ENCODE measurements around the gene ERC2.

Gene ERC2

GRCh38 chr3:56055951-56056350 is 412.3 kb downstream of the ERC2 start:
- Histone ChIP-seq H3K27me3 (replicated peaks; ENCODE audit: control insufficient read depth, insufficient read depth, low read length) (peaks cover 4% of the 10 kb centered on the region), H3K4me3 (ENCODE audit: low read length) (no peak overlapping the region), H3K9me3 (ENCODE audit: control insufficient read depth, low read length) (no peaks in the 10 kb centered on the region), H3K4me1 (ENCODE audit: control insufficient read depth, insufficient read depth, low read length) (no peaks in the 10 kb centered on the region), H3K9ac (ENCODE audit: low read length) (no peak overlapping the region), H3K36me3 (ENCODE audit: control insufficient read depth, insufficient read depth, low read length, severe bottlenecking) (no peaks in the 10 kb centered on the region)
- DNase-seq (ENCODE audit: low read depth), result no peak

- Histone ChIP-seq H3K9me3 (ENCODE audit: control insufficient read depth, low read length) (no peaks in the 10 kb centered on the region), H3K4me3 (ENCODE audit: low read length) (no peak overlapping the region), H3K4me1 (ENCODE audit: control insufficient read depth, insufficient read depth, low read length) (no peaks in the 10 kb centered on the region), H3K36me3 (ENCODE audit: control insufficient read depth, insufficient read depth, low read length, severe bottlenecking) (no peaks in the 10 kb centered on the region), H3K27me3 (replicated peaks; ENCODE audit: control insufficient read depth, insufficient read depth, low read length) (peaks cover 5% of the 10 kb centered on the region), H3K9ac (ENCODE audit: low read length) (no peak overlapping the region)
- DNase-seq (ENCODE audit: low read depth), result peak; percentile 15
These were observed 412.7 kb downstream of the ERC2 start for GRCh38 chr3:56055546-56055945.

- no peak overlapping the region for H3K4me3 ChIP-seq (ENCODE audit: low read length)
- no peaks in the 10 kb centered on the region for H3K9me3 ChIP-seq (ENCODE audit: control insufficient read depth, low read length)
- H3K36me3 ChIP-seq (ENCODE audit: control insufficient read depth, insufficient read depth, low read length, severe bottlenecking), result no peaks in the 10 kb centered on the region
- no peak for DNase-seq (ENCODE audit: low read depth)
- H3K4me1 ChIP-seq (ENCODE audit: control insufficient read depth, insufficient read depth, low read length), result no peaks in the 10 kb centered on the region
- H3K27me3 ChIP-seq (replicated peaks; ENCODE audit: control insufficient read depth, insufficient read depth, low read length), result peaks cover 9% of the 10 kb centered on the region
- no peak overlapping the region for H3K9ac ChIP-seq (ENCODE audit: low read length)
These were observed 413.4 kb downstream of the ERC2 start for GRCh38 chr3:56054844-56055243.

- Histone ChIP-seq H3K4me1 (ENCODE audit: control insufficient read depth, insufficient read depth, low read length) (no peaks in the 10 kb centered on the region), H3K9me3 (ENCODE audit: control insufficient read depth, low read length) (no peaks in the 10 kb centered on the region), H3K27me3 (replicated peaks; ENCODE audit: control insufficient read depth, insufficient read depth, low read length) (peaks cover 12% of the 10 kb centered on the region), H3K4me3 (ENCODE audit: low read length) (no peak overlapping the region), H3K36me3 (ENCODE audit: control insufficient read depth, insufficient read depth, low read length, severe bottlenecking) (no peaks in the 10 kb centered on the region), H3K9ac (ENCODE audit: low read length) (no peak overlapping the region)
- DNase-seq (ENCODE audit: low read depth), result no peak
These were observed 414.5 kb downstream of the ERC2 start for GRCh38 chr3:56053727-56054126.

GRCh38 chr3:56052188-56052587 is 416.1 kb downstream of the ERC2 start:
- no peak for DNase-seq (ENCODE audit: low read depth)
- Histone ChIP-seq H3K27me3 (replicated peaks; ENCODE audit: control insufficient read depth, insufficient read depth, low read length) (peaks cover 12% of the 10 kb centered on the region), H3K36me3 (ENCODE audit: control insufficient read depth, insufficient read depth, low read length, severe bottlenecking) (no peaks in the 10 kb centered on the region), H3K4me3 (ENCODE audit: low read length) (no peak overlapping the region), H3K4me1 (ENCODE audit: control insufficient read depth, insufficient read depth, low read length) (no peaks in the 10 kb centered on the region), H3K9me3 (ENCODE audit: control insufficient read depth, low read length) (no peaks in the 10 kb centered on the region), H3K9ac (ENCODE audit: low read length) (no peak overlapping the region)

- Histone ChIP-seq H3K4me3 (ENCODE audit: low read length) (no peak overlapping the region), H3K9me3 (ENCODE audit: control insufficient read depth, low read length) (no peaks in the 10 kb centered on the region), H3K9ac (ENCODE audit: low read length) (no peak overlapping the region), H3K27me3 (replicated peaks; ENCODE audit: control insufficient read depth, insufficient read depth, low read length) (peaks cover 12% of the 10 kb centered on the region), H3K36me3 (ENCODE audit: control insufficient read depth, insufficient read depth, low read length, severe bottlenecking) (no peaks in the 10 kb centered on the region), H3K4me1 (ENCODE audit: control insufficient read depth, insufficient read depth, low read length) (no peaks in the 10 kb centered on the region)
- DNase-seq (ENCODE audit: low read depth), result no peak
These were observed 417.2 kb downstream of the ERC2 start for GRCh38 chr3:56051052-56051451.

- no peak for DNase-seq (ENCODE audit: low read depth)
- Histone ChIP-seq H3K36me3 (ENCODE audit: control insufficient read depth, insufficient read depth, low read length, severe bottlenecking) (no peaks in the 10 kb centered on the region), H3K9ac (ENCODE audit: low read length) (no peak overlapping the region), H3K4me3 (ENCODE audit: low read length) (no peak overlapping the region), H3K27me3 (replicated peaks; ENCODE audit: control insufficient read depth, insufficient read depth, low read length) (peaks cover 13% of the 10 kb centered on the region), H3K4me1 (ENCODE audit: control insufficient read depth, insufficient read depth, low read length) (no peaks in the 10 kb centered on the region), H3K9me3 (ENCODE audit: control insufficient read depth, low read length) (no peaks in the 10 kb centered on the region)
These were observed 419.3 kb downstream of the ERC2 start for GRCh38 chr3:56048946-56049345.

GRCh38 chr3:56048331-56048730 is 419.9 kb downstream of the ERC2 start:
- Histone ChIP-seq H3K27me3 (replicated peaks; ENCODE audit: control insufficient read depth, insufficient read depth, low read length) (peaks cover 15% of the 10 kb centered on the region), H3K4me3 (ENCODE audit: low read length) (no peak overlapping the region), H3K9me3 (ENCODE audit: control insufficient read depth, low read length) (no peaks in the 10 kb centered on the region), H3K4me1 (ENCODE audit: control insufficient read depth, insufficient read depth, low read length) (no peaks in the 10 kb centered on the region), H3K9ac (ENCODE audit: low read length) (no peak overlapping the region), H3K36me3 (ENCODE audit: control insufficient read depth, insufficient read depth, low read length, severe bottlenecking) (no peaks in the 10 kb centered on the region)
- DNase-seq (ENCODE audit: low read depth), result no peak

GRCh38 chr3:56042326-56042951 is 425.8 kb downstream of the ERC2 start:
- Histone ChIP-seq H3K4me1 (ENCODE audit: control insufficient read depth, insufficient read depth, low read length) (no peaks in the 10 kb centered on the region), H3K4me3 (ENCODE audit: low read length) (no peak overlapping the region), H3K27me3 (replicated peaks; ENCODE audit: control insufficient read depth, insufficient read depth, low read length) (peaks cover 8% of the 10 kb centered on the region), H3K9ac (ENCODE audit: low read length) (no peak overlapping the region), H3K36me3 (ENCODE audit: control insufficient read depth, insufficient read depth, low read length, severe bottlenecking) (no peaks in the 10 kb centered on the region), H3K9me3 (ENCODE audit: control insufficient read depth, low read length) (peaks cover 16% of the 10 kb centered on the region)
- peak; percentile 83 for DNase-seq (ENCODE audit: low read depth)

- H3K4me3 ChIP-seq (ENCODE audit: low read length), result no peak overlapping the region
- H3K9ac ChIP-seq (ENCODE audit: low read length), result no peak overlapping the region
- no peak for DNase-seq (ENCODE audit: low read depth)
- H3K36me3 ChIP-seq (ENCODE audit: control insufficient read depth, insufficient read depth, low read length, severe bottlenecking), result no peaks in the 10 kb centered on the region
- H3K27me3 ChIP-seq (replicated peaks; ENCODE audit: control insufficient read depth, insufficient read depth, low read length), result no peaks in the 10 kb centered on the region
- no peaks in the 10 kb centered on the region for H3K9me3 ChIP-seq (ENCODE audit: control insufficient read depth, low read length)
- no peaks in the 10 kb centered on the region for H3K4me1 ChIP-seq (ENCODE audit: control insufficient read depth, insufficient read depth, low read length)
These were observed 442.9 kb downstream of the ERC2 start for GRCh38 chr3:56025326-56025725.

GRCh38 chr3:56023546-56023945 is 444.7 kb downstream of the ERC2 start:
- H3K4me1 ChIP-seq (ENCODE audit: control insufficient read depth, insufficient read depth, low read length), result no peaks in the 10 kb centered on the region
- no peaks in the 10 kb centered on the region for H3K27me3 ChIP-seq (replicated peaks; ENCODE audit: control insufficient read depth, insufficient read depth, low read length)
- H3K9me3 ChIP-seq (ENCODE audit: control insufficient read depth, low read length), result no peaks in the 10 kb centered on the region
- no peaks in the 10 kb centered on the region for H3K36me3 ChIP-seq (ENCODE audit: control insufficient read depth, insufficient read depth, low read length, severe bottlenecking)
- DNase-seq (ENCODE audit: low read depth), result no peak
- no peak overlapping the region for H3K4me3 ChIP-seq (ENCODE audit: low read length)
- no peak overlapping the region for H3K9ac ChIP-seq (ENCODE audit: low read length)

GRCh38 chr3:56022619-56023018 is 445.6 kb downstream of the ERC2 start:
- DNase-seq (ENCODE audit: low read depth), result no peak
- no peaks in the 10 kb centered on the region for H3K36me3 ChIP-seq (ENCODE audit: control insufficient read depth, insufficient read depth, low read length, severe bottlenecking)

More at GRCh38 chr3:56022619-56023018, 445.6 kb downstream of the ERC2 start:
- no peaks in the 10 kb centered on the region for H3K27me3 ChIP-seq (replicated peaks; ENCODE audit: control insufficient read depth, insufficient read depth, low read length)
- no peaks in the 10 kb centered on the region for H3K9me3 ChIP-seq (ENCODE audit: control insufficient read depth, low read length)
- H3K4me3 ChIP-seq (ENCODE audit: low read length), result no peak overlapping the region
- no peaks in the 10 kb centered on the region for H3K4me1 ChIP-seq (ENCODE audit: control insufficient read depth, insufficient read depth, low read length)
- no peak overlapping the region for H3K9ac ChIP-seq (ENCODE audit: low read length)

Data from adipocyte (in vitro differentiated cells).